ENCODE results near the gene TCEA3.

DNA sequence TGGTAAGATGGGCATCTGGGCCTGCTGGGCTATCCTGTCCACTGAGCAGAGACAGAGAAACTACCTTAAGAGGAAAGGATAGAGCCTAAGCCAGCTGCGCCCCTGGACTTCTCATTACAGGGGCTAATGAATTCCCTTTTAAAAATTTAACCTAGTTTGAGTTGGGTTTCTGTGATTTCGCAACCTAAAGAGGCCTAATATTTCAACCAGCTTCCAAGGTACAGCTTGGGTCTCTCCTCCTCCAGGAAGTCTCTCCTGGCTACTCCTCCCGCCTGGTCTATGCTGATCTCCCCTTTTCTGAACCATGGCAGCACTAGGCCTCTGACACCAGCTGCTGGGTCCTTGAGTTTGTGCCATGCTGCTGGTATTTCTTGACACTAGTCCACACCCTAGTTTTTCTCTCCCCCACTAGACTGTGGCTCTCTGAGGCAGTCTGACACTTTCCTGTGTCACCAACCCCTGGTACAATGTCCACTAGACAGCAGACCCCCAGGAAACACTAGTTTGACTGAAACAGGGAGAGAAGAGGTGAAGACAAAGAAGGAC lies 29.0 kb upstream of the TCEA3 start:
- TF ChIP-seq, protein P1, sequence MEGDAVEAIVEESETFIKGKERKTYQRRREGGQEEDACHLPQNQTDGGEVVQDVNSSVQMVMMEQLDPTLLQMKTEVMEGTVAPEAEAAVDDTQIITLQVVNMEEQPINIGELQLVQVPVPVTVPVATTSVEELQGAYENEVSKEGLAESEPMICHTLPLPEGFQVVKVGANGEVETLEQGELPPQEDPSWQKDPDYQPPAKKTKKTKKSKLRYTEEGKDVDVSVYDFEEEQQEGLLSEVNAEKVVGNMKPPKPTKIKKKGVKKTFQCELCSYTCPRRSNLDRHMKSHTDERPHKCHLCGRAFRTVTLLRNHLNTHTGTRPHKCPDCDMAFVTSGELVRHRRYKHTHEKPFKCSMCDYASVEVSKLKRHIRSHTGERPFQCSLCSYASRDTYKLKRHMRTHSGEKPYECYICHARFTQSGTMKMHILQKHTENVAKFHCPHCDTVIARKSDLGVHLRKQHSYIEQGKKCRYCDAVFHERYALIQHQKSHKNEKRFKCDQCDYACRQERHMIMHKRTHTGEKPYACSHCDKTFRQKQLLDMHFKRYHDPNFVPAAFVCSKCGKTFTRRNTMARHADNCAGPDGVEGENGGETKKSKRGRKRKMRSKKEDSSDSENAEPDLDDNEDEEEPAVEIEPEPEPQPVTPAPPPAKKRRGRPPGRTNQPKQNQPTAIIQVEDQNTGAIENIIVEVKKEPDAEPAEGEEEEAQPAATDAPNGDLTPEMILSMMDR (conservative IDR thresholded peaks at IDR 0.05; ENCODE audit: low read depth in 2 of 2), result no peak
- TF ChIP-seq EZH2 (IDR thresholded peaks at IDR 0.05; ENCODE audit: low read depth, unreplicated experiment) (no peak), POLR2AphosphoS5 (IDR thresholded peaks at IDR 0.05; ENCODE audit: low read depth) (no peak), EZH2phosphoT487 (IDR thresholded peaks at IDR 0.05; ENCODE audit: unreplicated experiment) (no peak), JUNB (IDR thresholded peaks at IDR 0.05; ENCODE audit: unreplicated experiment) (no peak), CREB1 (CRISPR knock-in tag; IDR thresholded peaks at IDR 0.05; ENCODE audit: low read depth) (no peak), NANOG (IDR thresholded peaks at IDR 0.05; ENCODE audit: borderline replicate concordance) (no peak)
- TF ChIP-seq, protein P2, sequence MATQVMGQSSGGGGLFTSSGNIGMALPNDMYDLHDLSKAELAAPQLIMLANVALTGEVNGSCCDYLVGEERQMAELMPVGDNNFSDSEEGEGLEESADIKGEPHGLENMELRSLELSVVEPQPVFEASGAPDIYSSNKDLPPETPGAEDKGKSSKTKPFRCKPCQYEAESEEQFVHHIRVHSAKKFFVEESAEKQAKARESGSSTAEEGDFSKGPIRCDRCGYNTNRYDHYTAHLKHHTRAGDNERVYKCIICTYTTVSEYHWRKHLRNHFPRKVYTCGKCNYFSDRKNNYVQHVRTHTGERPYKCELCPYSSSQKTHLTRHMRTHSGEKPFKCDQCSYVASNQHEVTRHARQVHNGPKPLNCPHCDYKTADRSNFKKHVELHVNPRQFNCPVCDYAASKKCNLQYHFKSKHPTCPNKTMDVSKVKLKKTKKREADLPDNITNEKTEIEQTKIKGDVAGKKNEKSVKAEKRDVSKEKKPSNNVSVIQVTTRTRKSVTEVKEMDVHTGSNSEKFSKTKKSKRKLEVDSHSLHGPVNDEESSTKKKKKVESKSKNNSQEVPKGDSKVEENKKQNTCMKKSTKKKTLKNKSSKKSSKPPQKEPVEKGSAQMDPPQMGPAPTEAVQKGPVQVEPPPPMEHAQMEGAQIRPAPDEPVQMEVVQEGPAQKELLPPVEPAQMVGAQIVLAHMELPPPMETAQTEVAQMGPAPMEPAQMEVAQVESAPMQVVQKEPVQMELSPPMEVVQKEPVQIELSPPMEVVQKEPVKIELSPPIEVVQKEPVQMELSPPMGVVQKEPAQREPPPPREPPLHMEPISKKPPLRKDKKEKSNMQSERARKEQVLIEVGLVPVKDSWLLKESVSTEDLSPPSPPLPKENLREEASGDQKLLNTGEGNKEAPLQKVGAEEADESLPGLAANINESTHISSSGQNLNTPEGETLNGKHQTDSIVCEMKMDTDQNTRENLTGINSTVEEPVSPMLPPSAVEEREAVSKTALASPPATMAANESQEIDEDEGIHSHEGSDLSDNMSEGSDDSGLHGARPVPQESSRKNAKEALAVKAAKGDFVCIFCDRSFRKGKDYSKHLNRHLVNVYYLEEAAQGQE (IDR thresholded peaks at IDR 0.05; ENCODE audit: unreplicated experiment), result no peak
- TF ChIP-seq, protein P3, sequence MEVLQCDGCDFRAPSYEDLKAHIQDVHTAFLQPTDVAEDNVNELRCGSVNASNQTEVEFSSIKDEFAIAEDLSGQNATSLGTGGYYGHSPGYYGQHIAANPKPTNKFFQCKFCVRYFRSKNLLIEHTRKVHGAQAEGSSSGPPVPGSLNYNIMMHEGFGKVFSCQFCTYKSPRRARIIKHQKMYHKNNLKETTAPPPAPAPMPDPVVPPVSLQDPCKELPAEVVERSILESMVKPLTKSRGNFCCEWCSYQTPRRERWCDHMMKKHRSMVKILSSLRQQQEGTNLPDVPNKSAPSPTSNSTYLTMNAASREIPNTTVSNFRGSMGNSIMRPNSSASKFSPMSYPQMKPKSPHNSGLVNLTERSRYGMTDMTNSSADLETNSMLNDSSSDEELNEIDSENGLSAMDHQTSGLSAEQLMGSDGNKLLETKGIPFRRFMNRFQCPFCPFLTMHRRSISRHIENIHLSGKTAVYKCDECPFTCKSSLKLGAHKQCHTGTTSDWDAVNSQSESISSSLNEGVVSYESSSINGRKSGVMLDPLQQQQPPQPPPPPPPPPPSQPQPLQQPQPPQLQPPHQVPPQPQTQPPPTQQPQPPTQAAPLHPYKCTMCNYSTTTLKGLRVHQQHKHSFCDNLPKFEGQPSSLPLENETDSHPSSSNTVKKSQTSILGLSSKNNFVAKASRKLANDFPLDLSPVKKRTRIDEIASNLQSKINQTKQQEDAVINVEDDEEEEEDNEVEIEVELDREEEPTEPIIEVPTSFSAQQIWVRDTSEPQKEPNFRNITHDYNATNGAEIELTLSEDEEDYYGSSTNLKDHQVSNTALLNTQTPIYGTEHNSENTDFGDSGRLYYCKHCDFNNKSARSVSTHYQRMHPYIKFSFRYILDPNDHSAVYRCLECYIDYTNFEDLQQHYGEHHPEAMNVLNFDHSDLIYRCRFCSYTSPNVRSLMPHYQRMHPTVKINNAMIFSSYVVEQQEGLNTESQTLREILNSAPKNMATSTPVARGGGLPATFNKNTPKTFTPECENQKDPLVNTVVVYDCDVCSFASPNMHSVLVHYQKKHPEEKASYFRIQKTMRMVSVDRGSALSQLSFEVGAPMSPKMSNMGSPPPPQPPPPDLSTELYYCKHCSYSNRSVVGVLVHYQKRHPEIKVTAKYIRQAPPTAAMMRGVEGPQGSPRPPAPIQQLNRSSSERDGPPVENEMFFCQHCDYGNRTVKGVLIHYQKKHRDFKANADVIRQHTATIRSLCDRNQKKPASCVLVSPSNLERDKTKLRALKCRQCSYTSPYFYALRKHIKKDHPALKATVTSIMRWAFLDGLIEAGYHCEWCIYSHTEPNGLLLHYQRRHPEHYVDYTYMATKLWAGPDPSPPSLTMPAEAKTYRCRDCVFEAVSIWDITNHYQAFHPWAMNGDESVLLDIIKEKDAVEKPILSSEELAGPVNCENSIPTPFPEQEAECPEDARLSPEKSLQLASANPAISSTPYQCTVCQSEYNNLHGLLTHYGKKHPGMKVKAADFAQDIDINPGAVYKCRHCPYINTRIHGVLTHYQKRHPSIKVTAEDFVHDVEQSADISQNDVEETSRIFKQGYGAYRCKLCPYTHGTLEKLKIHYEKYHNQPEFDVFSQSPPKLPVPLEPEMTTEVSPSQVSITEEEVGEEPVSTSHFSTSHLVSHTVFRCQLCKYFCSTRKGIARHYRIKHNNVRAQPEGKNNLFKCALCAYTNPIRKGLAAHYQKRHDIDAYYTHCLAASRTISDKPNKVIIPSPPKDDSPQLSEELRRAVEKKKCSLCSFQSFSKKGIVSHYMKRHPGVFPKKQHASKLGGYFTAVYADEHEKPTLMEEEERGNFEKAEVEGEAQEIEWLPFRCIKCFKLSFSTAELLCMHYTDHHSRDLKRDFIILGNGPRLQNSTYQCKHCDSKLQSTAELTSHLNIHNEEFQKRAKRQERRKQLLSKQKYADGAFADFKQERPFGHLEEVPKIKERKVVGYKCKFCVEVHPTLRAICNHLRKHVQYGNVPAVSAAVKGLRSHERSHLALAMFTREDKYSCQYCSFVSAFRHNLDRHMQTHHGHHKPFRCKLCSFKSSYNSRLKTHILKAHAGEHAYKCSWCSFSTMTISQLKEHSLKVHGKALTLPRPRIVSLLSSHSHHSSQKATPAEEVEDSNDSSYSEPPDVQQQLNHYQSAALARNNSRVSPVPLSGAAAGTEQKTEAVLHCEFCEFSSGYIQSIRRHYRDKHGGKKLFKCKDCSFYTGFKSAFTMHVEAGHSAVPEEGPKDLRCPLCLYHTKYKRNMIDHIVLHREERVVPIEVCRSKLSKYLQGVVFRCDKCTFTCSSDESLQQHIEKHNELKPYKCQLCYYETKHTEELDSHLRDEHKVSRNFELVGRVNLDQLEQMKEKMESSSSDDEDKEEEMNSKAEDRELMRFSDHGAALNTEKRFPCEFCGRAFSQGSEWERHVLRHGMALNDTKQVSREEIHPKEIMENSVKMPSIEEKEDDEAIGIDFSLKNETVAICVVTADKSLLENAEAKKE (CRISPR knock-in tag; IDR thresholded peaks at IDR 0.05), result no peak
- TF ChIP-seq, protein P4, sequence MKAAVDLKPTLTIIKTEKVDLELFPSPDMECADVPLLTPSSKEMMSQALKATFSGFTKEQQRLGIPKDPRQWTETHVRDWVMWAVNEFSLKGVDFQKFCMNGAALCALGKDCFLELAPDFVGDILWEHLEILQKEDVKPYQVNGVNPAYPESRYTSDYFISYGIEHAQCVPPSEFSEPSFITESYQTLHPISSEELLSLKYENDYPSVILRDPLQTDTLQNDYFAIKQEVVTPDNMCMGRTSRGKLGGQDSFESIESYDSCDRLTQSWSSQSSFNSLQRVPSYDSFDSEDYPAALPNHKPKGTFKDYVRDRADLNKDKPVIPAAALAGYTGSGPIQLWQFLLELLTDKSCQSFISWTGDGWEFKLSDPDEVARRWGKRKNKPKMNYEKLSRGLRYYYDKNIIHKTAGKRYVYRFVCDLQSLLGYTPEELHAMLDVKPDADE (IDR thresholded peaks at IDR 0.05), result no peak
